ENCODE results near the gene NFATC3.

Gene NFATC3

DNA sequence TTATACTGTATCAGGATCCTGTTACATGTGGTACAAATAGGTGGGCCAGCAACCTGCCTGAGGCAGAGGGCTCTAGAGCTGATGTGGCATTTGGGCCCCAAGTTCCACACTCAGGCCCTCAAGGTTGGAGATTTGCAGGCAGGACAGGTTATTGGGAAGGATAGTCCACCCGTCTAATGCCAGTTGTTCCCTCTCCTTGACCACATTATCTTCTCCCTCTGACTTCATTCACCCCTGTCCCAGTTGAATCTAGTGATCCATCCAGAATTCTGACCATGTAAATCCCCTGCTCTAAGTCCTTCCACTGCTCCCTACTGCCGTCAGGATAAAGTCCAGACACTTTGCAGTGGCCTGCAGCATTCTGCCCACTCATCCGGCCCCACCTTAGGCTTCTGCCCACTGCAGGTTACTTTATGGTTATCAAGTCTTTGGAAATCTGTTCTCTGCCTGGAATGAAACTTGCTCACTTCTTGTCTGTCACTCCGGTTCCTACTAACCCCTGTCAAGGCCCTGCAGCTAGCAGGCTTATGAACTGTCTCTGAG lies 1.9 kb upstream of the NFATC3 start:
- Histone ChIP-seq H3K27ac (ENCODE audit: low read depth, low read length, poor library complexity, severe bottlenecking) (no peak overlapping the region), H4K20me1 (ENCODE audit: insufficient read depth, low read length) (no peaks in the 10 kb centered on the region), H3K4me1 (ENCODE audit: insufficient read depth, low read length, severe bottlenecking) (peaks cover 45% of the 10 kb centered on the region), H3K79me2 (ENCODE audit: insufficient read depth, low read length) (peaks cover 24% of the 10 kb centered on the region), H3K9me3 (ENCODE audit: low read length) (no peaks in the 10 kb centered on the region), H2AFZ (ENCODE audit: low read length) (no peak overlapping the region), H3K36me3 (ENCODE audit: insufficient read depth, low read length) (peaks cover 21% of the 10 kb centered on the region), H3K9ac (ENCODE audit: low read length) (no peak overlapping the region), H3K4me2 (ENCODE audit: low read length) (no peak overlapping the region), H3K9me2 (ENCODE audit: low read depth, low read length) (no peaks in the 10 kb centered on the region), H3K4me3 (ENCODE audit: low read depth, low read length, poor library complexity, severe bottlenecking) (no peak overlapping the region), H3F3A (ENCODE audit: insufficient read depth, low read length) (no peaks in the 10 kb centered on the region), H3K27me3 (ENCODE audit: insufficient read depth, low read length) (no peaks in the 10 kb centered on the region)
- TF ChIP-seq EZH2 (IDR thresholded peaks at IDR 0.05; ENCODE audit: borderline replicate concordance, low read length) = no peak
- no peak for TF ChIP-seq CTCF (IDR thresholded peaks at IDR 0.05; ENCODE audit: low read length)

- Histone ChIP-seq H4K20me1 (ENCODE audit: insufficient read depth, low read length) (no peaks in the 10 kb centered on the region), H3K9me2 (ENCODE audit: low read depth, low read length) (no peaks in the 10 kb centered on the region), H3K27ac (ENCODE audit: low read depth, low read length, poor library complexity, severe bottlenecking) (peak overlapping the region; percentile 78), H2AFZ (ENCODE audit: low read length) (no peak overlapping the region), H3K79me2 (ENCODE audit: insufficient read depth, low read length) (peaks cover 28% of the 10 kb centered on the region), H3F3A (ENCODE audit: insufficient read depth, low read length) (no peaks in the 10 kb centered on the region), H3K4me3 (ENCODE audit: low read depth, low read length, poor library complexity, severe bottlenecking) (peak overlapping the region; percentile 68), H3K9me3 (ENCODE audit: low read length) (no peaks in the 10 kb centered on the region), H3K4me2 (ENCODE audit: low read length) (peak overlapping the region; percentile 79), H3K9ac (ENCODE audit: low read length) (peak overlapping the region; percentile 81), H3K36me3 (ENCODE audit: insufficient read depth, low read length) (peaks cover 15% of the 10 kb centered on the region), H3K4me1 (ENCODE audit: insufficient read depth, low read length, severe bottlenecking) (peaks cover 49% of the 10 kb centered on the region), H3K27me3 (ENCODE audit: insufficient read depth, low read length) (no peaks in the 10 kb centered on the region)
- TF ChIP-seq EZH2 (IDR thresholded peaks at IDR 0.05; ENCODE audit: borderline replicate concordance, low read length) (no peak), CTCF (IDR thresholded peaks at IDR 0.05; ENCODE audit: low read length) (no peak)
Observed at GRCh38 chr16:68083861-68084503, 1.2 kb upstream of the NFATC3 start.

DNA sequence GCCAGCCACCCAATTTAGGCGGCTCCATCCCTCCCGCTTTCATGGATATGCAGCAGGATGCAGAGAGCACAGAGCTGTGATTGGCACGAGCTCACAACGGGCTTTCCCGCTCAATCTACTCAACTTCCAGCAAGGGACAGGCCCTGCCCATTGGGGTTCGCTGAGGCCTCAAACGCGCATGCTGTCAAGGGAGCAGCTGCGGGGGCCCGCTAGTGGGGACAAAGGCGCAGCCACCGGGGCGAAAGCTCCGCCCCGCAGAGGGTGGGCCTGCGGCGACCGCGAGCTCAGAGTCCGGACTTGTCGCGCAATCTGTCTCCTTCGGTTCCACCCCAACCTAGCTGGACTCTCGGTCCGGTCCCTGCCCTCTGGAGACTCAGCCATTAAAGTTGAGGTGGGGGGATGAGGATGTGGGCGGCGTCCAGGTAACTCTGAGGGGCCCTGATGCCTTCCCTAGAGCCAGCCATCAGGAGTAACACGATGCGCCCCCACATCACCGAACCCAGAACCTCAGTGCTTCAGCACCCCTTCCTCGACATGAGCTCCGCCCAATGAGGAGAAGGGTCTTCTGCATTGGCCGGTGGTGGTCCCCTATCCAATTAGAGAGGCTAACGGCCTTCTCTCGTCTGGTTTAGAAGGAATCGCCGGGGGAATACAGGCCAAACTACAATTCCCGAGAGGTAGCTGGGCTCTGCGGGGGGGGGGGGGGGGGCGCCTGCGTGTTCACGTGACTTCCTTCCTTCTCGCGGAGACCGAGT lies 489 bp upstream of the NFATC3 start:
- H3K4me2 ChIP-seq (ENCODE audit: low read length) = peak overlapping the region; percentile 79
- peak overlapping the region; percentile 78 for H3K27ac ChIP-seq (ENCODE audit: low read depth, low read length, poor library complexity, severe bottlenecking)
- 0 out of 2 replicates have a peak overlapping the region, but pooled peaks have one; percentile 30 for H2AFZ ChIP-seq (ENCODE audit: low read length)
- no peaks in the 10 kb centered on the region for H4K20me1 ChIP-seq (ENCODE audit: insufficient read depth, low read length)
- H3F3A ChIP-seq (ENCODE audit: insufficient read depth, low read length) = no peaks in the 10 kb centered on the region
- no peaks in the 10 kb centered on the region for H3K9me2 ChIP-seq (ENCODE audit: low read depth, low read length)
- peak overlapping the region; percentile 81 for H3K9ac ChIP-seq (ENCODE audit: low read length)
- H3K36me3 ChIP-seq (ENCODE audit: insufficient read depth, low read length) = peaks cover 8% of the 10 kb centered on the region
- H3K4me1 ChIP-seq (ENCODE audit: insufficient read depth, low read length, severe bottlenecking) = peaks cover 49% of the 10 kb centered on the region
- H3K27me3 ChIP-seq (ENCODE audit: insufficient read depth, low read length) = no peaks in the 10 kb centered on the region
- peak; percentile 0; the same call in 1 of the 2 replicates for TF ChIP-seq CTCF (IDR thresholded peaks at IDR 0.05; ENCODE audit: low read length)
- no peak for TF ChIP-seq EZH2 (IDR thresholded peaks at IDR 0.05; ENCODE audit: borderline replicate concordance, low read length)
- H3K79me2 ChIP-seq (ENCODE audit: insufficient read depth, low read length) = peaks cover 35% of the 10 kb centered on the region
- no peaks in the 10 kb centered on the region for H3K9me3 ChIP-seq (ENCODE audit: low read length)
- peak overlapping the region; percentile 68 for H3K4me3 ChIP-seq (ENCODE audit: low read depth, low read length, poor library complexity, severe bottlenecking)
